HG03108 (cell line): ENCODE data around the gene PRKD2.

Experiments
- ATAC-seq: cut with Tn5 transposase; IDR thresholded peaks from one replicate; pipeline ENCODE4 v1.9.1; 2021; ENCODE audit warnings: moderate library complexity; ENCODE audit not compliant: unreplicated experiment

PRKD2 gene

DNA sequence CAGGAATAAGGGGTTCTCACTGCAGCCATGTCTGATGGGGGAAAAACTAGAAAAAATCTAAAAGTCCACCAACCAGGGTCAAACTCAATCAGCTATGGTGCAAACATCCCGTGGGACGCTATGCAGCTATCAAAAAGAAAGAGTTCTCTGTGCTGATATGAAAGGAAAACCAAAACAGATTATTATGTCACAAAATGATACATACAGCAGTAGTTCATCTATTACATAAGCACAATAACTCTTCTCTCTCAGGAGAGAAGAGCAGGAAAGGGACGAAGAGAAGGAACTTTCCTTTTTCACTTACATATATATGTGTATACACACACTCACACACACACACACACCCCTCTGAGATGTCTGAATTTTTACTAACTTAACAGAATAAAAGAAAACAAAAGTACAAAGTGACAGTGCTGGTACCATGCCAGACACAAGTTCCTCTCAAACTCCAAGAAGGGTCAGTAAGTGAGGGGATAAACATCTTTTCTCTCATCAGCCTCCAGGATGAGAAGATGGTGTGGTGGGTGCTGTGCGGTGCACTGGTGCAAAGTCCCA, 26.1 kb upstream of the PRKD2 start:
- ATAC-seq: no peak

DNA sequence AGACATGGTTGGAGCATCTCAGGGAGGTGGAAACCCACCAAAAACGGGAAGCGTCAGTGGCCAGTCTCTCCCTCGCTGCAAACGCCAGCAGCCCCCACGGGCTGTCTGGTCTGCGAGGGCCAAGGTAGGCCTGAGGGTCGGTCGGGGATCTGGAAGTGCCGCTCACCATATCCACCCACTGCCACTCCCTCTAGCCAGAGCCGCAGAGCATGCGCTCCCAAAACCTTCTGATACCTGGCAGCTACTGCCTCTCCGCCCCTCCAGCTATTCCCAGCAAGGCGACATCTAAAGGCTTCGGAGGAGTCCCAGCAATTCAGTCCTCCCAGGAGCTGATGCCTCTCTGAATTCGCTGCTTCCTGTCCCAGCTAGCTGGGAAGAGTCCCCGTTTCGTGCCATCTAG, 24.5 kb upstream of the PRKD2 start:
- no peak for ATAC-seq

GRCh38 chr19:46739290-46739771, 22.4 kb upstream of the PRKD2 start:
- ATAC-seq: no peak

- ATAC-seq: no peak
These were observed 20.9 kb upstream of the PRKD2 start for GRCh38 chr19:46737761-46738171.

GRCh38 chr19:46737298-46737654, 20.4 kb upstream of the PRKD2 start:
- ATAC-seq: no peak

GRCh38 chr19:46736531-46737297, 19.8 kb upstream of the PRKD2 start:
- ATAC-seq: no peak

DNA sequence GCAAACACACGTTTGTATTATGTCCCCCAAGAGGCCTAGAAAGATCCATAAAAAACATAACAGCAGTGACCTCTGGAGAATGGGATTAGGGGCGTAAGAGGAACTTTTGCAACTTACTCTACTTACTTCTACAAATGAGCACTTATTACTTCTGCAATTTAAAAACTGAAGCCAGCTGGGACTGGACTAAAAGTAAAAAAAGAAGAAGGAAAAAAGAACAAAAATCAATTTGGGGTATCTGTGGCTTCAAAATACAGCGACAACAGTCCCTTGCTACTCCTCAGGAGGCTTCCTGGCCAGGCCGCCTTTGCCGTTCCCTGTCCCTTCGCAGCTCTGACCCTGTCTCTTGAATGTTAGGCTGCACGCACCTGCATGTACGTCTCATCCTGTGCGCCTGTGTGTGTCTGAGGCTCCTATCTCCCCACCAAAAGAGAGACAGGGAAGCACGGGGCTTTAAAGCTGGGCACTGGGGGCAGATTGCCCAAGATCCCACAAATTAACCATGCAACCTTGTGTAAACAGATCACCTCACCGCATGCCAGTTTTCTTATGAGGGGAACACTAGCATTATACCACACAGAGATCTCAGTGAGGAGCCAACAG, 16.9 kb upstream of the PRKD2 start:
- no peak for ATAC-seq

- no peak for ATAC-seq
These were observed 16.2 kb upstream of the PRKD2 start for GRCh38 chr19:46732966-46733689.

- ATAC-seq: no peak
These were observed 15.4 kb upstream of the PRKD2 start for GRCh38 chr19:46732172-46732938.

GRCh38 chr19:46731584-46731983, 14.7 kb upstream of the PRKD2 start:
- no peak for ATAC-seq

DNA sequence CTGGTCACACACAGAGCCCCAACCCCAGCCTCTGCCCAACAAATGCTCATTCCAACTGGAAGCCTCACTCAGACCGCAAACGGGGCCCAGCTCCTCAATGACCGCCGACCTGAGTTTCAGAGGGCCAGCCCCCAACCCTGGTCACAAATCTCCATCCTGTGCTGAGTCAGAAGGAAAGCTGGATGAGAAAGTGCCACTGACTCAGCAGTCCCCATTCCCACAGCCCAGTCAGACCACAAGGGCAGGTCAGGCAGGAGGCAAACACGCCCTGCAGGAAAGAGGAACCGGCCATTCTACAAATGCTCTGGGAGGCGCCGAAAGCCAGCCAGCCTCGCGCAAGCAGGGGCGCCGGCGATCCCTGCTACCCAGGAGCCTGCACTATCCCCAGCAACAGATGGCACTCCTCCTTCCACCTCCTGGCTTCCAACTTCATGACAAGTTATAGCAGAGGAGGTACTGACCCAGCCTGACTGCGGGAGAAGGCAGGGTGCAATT, 14.1 kb upstream of the PRKD2 start:
- ATAC-seq: no peak

GRCh38 chr19:46730595-46730994, 13.7 kb upstream of the PRKD2 start:
- ATAC-seq: no peak

GRCh38 chr19:46730187-46730586, 13.3 kb upstream of the PRKD2 start:
- ATAC-seq: no peak

DNA sequence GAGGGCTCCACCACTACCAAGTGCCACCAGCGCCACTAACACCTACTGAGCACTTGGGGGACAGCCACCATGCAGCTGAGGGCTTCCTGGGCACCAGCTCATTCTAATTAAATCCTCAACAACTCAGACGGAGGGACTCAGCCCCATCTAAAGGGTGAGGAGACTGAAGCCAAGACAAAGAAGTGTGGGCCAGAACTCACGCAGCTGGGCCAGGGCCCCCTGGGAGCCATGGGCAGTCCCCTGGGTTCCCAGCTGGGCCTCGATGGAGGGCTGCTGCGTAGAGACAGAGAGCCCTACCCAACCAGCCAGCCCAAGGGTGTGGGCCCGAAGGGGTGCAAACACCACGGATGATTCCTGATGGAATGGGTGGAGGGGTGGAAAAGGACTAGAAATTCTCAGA, 12.8 kb upstream of the PRKD2 start:
- no peak for ATAC-seq

DNA sequence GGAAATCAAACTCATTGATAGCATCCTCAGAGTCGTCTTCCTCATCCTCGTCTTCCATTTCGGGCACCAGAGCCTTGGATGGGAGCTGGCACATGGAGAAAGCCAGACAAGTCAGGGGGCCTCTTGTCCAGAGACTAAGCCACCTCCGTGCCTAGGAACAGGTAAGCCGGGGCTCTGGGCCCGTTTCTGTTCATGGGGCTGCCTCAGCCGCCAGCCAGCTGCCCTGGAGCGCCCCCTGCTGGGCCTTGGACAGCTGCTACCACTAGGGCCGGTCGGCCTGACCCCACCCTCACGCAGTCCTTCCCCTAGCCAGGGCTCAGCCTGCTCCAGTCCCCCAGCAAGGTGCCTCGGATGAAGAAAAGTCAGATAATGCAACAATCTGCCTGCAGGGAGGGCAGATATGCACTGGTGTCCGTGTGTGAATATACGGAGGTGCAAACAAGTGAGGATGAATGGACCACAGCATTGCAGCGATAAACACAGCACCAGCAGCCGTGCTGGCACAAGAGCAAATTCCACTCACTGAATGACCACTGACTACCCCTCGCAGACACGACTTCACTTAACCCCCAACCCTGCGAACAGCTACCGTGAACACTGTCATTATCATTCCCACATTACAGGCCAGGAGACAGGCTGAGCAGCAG, 11.9 kb upstream of the PRKD2 start:
- peak; percentile 47 for ATAC-seq

GRCh38 chr19:46728208-46728607, 11.3 kb upstream of the PRKD2 start:
- ATAC-seq: no peak

GRCh38 chr19:46727757-46728156, 10.8 kb upstream of the PRKD2 start:
- ATAC-seq: no peak

GRCh38 chr19:46726971-46727501, 10.1 kb upstream of the PRKD2 start:
- ATAC-seq: no peak

- no peak for ATAC-seq
These were observed 9.6 kb upstream of the PRKD2 start for GRCh38 chr19:46726551-46726950.

- ATAC-seq: no peak
These were observed 9.0 kb upstream of the PRKD2 start for GRCh38 chr19:46725859-46726393.
